Astrocyte (in vitro differentiated cells and primary cell): ENCODE measurements around the gene SLC6A3. TPM values are rescaled to one million over a fixed set of nuclear protein-coding genes. Genes with fewer than 3 reads are reported as not detected.

Experiments used
- DNase-seq: peaks from one replicate; pipeline ENCODE4 v3.0.0-alpha.2; 2010; ENCODE audit warnings: low read depth
- FAIRE-seq: peaks from 2 replicates; lab custom pipeline; 2011; peaks lifted over from hg19 to GRCh38; lab: Jason Lieb, UNC
- H2AFZ ChIP-seq: 2 replicates; pipeline ENCODE4 v1.6.0; 2012; ENCODE audit warnings: low read depth, low read length, inconsistent platforms
- H3K27ac ChIP-seq: 2 replicates; pipeline ENCODE4 v1.5.1; 2011; ENCODE audit warnings: low read depth, low read length, inconsistent platforms
- H3K27me3 ChIP-seq: 2 replicates; pipeline ENCODE4 v1.6.0; 2011; ENCODE audit warnings: low read length, inconsistent platforms; ENCODE audit not compliant: insufficient read depth
- H3K36me3 ChIP-seq: 2 replicates; pipeline ENCODE4 v1.5.1; 2011; ENCODE audit warnings: low read length, inconsistent platforms; ENCODE audit not compliant: insufficient read depth
- H3K4me1 ChIP-seq: 2 replicates; pipeline ENCODE4 v1.5.1; 2011; ENCODE audit warnings: low read length, inconsistent platforms; ENCODE audit not compliant: insufficient read depth
- H3K4me2 ChIP-seq: 2 replicates; pipeline ENCODE4 v1.6.0; 2012; ENCODE audit warnings: low read length, inconsistent platforms
- H3K4me3 ChIP-seq: 2 replicates; pipeline ENCODE4 v1.5.1; 2011; ENCODE audit warnings: low read depth, mild to moderate bottlenecking, low read length, inconsistent platforms; ENCODE audit not compliant: insufficient read depth
- H3K79me2 ChIP-seq: 2 replicates; pipeline ENCODE4 v1.6.0; 2012; ENCODE audit warnings: mild to moderate bottlenecking, low read length, inconsistent platforms; ENCODE audit not compliant: insufficient read depth
- H3K9ac ChIP-seq: 2 replicates; pipeline ENCODE4 v1.6.0; 2012; ENCODE audit warnings: mild to moderate bottlenecking, low read length, inconsistent platforms
- H3K9me3 ChIP-seq: 2 replicates; pipeline ENCODE4 v1.5.1; 2012; ENCODE audit warnings: low read depth, mild to moderate bottlenecking, low read length, inconsistent platforms; ENCODE audit not compliant: insufficient read depth
- H4K20me1 ChIP-seq: 2 replicates; pipeline ENCODE4 v1.6.0; 2012; ENCODE audit warnings: low read length, inconsistent platforms; ENCODE audit not compliant: insufficient read depth
- H3K27ac Mint-ChIP-seq: one replicate; pipeline ENCODE4 v1.8.0; 2021; ENCODE audit warnings: mild to moderate bottlenecking, mixed read lengths; ENCODE audit not compliant: unreplicated experiment
- H3K27me3 Mint-ChIP-seq: one replicate; pipeline ENCODE4 v1.8.0; 2021; ENCODE audit warnings: low read depth, mixed read lengths; ENCODE audit not compliant: unreplicated experiment
- H3K36me3 Mint-ChIP-seq: one replicate; pipeline ENCODE4 v1.8.0; 2021; ENCODE audit warnings: low read depth, mixed read lengths; ENCODE audit not compliant: unreplicated experiment
- H3K4me1 Mint-ChIP-seq: one replicate; pipeline ENCODE4 v1.8.0; 2021; ENCODE audit warnings: low read depth, mixed read lengths; ENCODE audit not compliant: unreplicated experiment
- H3K4me3 Mint-ChIP-seq: one replicate; pipeline ENCODE4 v1.8.0; 2021; ENCODE audit warnings: mild to moderate bottlenecking, moderate library complexity, mixed read lengths; ENCODE audit not compliant: unreplicated experiment
- H3K9me3 Mint-ChIP-seq: one replicate; pipeline ENCODE4 v1.8.0; 2021; ENCODE audit warnings: mild to moderate bottlenecking, mixed read lengths; ENCODE audit not compliant: unreplicated experiment
- CTCF ChIP-seq: IDR thresholded peaks from 2 replicates; pipeline ENCODE4 v1.5.1; 2011; ENCODE audit warnings: low read depth, mild to moderate bottlenecking, inconsistent platforms, low read length, moderate library complexity; ENCODE audit not compliant: insufficient read depth
- EZH2 ChIP-seq: IDR thresholded peaks from 2 replicates; pipeline ENCODE4 v1.6.1; 2012; ENCODE audit warnings: mild to moderate bottlenecking, low read length, inconsistent platforms; ENCODE audit not compliant: insufficient read depth
- total RNA-seq: library from RNA; stranded (reverse); gene quantifications from 2 replicates; pipeline ENCODE4 v1.2.1, GENCODE V29; 2021

The SLC6A3 gene
- total RNA-seq, 1 donor from 2014 or later, result 0.07 TPM

GRCh38 chr5:1421521-1422341, 23.5 kb downstream of the SLC6A3 start:
- Histone ChIP-seq H3K9me3 (peaks cover 18% of the 10 kb centered on the region), H3K4me2 (no peak overlapping the region), H3K4me1 (no peaks in the 10 kb centered on the region), H3K9ac (no peak overlapping the region), H3K36me3 (no peaks in the 10 kb centered on the region), H2AFZ (no peak overlapping the region), H3K79me2 (no peaks in the 10 kb centered on the region), H3K27me3 (no peaks in the 10 kb centered on the region), H3K4me3 (no peak overlapping the region), H3K27ac (no peak overlapping the region), H4K20me1 (no peaks in the 10 kb centered on the region)
- Mint-ChIP-seq H3K36me3 (peaks cover 1% of the 10 kb centered on the region), H3K27me3 (peaks cover 51% of the 10 kb centered on the region), H3K27ac (no peak overlapping the region), H3K9me3 (peaks cover 28% of the 10 kb centered on the region), H3K4me3 (no peak overlapping the region), H3K4me1 (no peaks in the 10 kb centered on the region)
- no peak for FAIRE-seq
- TF ChIP-seq CTCF, result no peak
- no peak for TF ChIP-seq EZH2
- no peak for DNase-seq

GRCh38 chr5:1420211-1421195, 24.7 kb downstream of the SLC6A3 start:
- H3K4me2 ChIP-seq, result no peak overlapping the region
- FAIRE-seq (no peak), DNase-seq (no peak)
- no peak overlapping the region for H3K27ac Mint-ChIP-seq
- no peaks in the 10 kb centered on the region for H3K4me1 Mint-ChIP-seq
- H3K79me2 ChIP-seq, result no peaks in the 10 kb centered on the region
- H3K9me3 Mint-ChIP-seq, result peaks cover 21% of the 10 kb centered on the region
- no peak overlapping the region for H3K4me3 ChIP-seq
- peaks cover 5% of the 10 kb centered on the region for H3K36me3 Mint-ChIP-seq
- H4K20me1 ChIP-seq, result no peaks in the 10 kb centered on the region
- H3K9ac ChIP-seq, result no peak overlapping the region
- peaks cover 46% of the 10 kb centered on the region for H3K27me3 Mint-ChIP-seq
- H3K4me1 ChIP-seq, result no peaks in the 10 kb centered on the region
- TF ChIP-seq CTCF (no peak), EZH2 (no peak)
- no peaks in the 10 kb centered on the region for H3K36me3 ChIP-seq
- no peak overlapping the region for H3K4me3 Mint-ChIP-seq
- H2AFZ ChIP-seq, result no peak overlapping the region
- H3K9me3 ChIP-seq, result peaks cover 18% of the 10 kb centered on the region
- H3K27ac ChIP-seq, result no peak overlapping the region
- no peaks in the 10 kb centered on the region for H3K27me3 ChIP-seq
